ENCODE results near the gene TLR2. TPM values are rescaled to one million over a fixed set of nuclear protein-coding genes. Genes with fewer than 3 reads are reported as not detected.

TLR2 gene, protein sequence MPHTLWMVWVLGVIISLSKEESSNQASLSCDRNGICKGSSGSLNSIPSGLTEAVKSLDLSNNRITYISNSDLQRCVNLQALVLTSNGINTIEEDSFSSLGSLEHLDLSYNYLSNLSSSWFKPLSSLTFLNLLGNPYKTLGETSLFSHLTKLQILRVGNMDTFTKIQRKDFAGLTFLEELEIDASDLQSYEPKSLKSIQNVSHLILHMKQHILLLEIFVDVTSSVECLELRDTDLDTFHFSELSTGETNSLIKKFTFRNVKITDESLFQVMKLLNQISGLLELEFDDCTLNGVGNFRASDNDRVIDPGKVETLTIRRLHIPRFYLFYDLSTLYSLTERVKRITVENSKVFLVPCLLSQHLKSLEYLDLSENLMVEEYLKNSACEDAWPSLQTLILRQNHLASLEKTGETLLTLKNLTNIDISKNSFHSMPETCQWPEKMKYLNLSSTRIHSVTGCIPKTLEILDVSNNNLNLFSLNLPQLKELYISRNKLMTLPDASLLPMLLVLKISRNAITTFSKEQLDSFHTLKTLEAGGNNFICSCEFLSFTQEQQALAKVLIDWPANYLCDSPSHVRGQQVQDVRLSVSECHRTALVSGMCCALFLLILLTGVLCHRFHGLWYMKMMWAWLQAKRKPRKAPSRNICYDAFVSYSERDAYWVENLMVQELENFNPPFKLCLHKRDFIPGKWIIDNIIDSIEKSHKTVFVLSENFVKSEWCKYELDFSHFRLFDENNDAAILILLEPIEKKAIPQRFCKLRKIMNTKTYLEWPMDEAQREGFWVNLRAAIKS
- total RNA-seq (0.09 and 0.39 TPM in 2 replicates), polyA plus RNA-seq (1.0 TPM in 1 of 2 replicates, not detected in the other)

DNA sequence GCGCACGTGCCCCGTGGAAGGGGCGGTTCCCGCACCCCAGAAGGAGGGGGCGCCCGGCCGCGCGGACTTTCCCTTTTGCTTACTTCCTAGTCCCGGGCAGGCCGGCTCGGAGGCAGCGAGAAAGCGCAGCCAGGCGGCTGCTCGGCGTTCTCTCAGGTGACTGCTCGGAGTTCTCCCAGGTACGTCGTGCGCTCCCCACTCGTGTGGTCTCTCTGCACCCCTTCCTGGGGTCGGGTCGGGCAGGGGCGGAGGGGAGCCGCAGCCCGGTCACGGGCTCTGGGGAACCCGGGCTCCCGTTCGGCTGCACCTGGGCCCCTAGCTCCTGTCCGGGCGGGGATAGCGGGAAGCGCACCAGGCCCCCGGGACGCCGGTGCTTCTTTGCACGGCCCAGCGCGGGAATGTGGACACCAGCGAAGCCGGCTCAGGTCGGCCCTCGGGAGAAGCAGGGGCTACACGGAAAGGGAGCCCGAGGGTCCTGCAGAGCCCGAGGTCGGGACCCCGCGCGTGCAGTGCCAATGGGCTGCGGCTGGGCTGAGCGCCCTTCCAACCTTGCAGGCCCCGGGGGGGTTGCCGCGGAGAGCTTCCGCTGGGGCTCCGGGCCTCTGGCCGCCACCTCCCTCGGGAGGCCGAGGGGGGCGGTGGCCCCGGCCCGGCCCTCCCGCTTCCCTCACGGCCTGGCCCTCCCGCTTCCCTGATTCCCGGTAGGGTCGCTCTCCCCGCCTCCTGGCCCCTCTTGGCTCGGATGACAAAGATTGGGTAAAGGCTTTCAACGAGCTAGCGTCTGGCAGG lies at the start of gene TLR2:
Gene TLR2, plus strand, starts transcription at position 99 of the 789 bp plus-strand sequence. CDS start 18,628 bp downstream, outside the sequence.
- Histone ChIP-seq H3K27me3 (peaks cover 42% of the 10 kb centered on the region), H3K9me3 (ENCODE audit: low read depth) (no peaks in the 10 kb centered on the region), H3K27ac (no peak within 1 kb of the TSS), H3K36me3 (no peaks in the 10 kb centered on the region), H3K4me3 (peak within 1 kb of the TSS; percentile 29), H3K4me1 (ENCODE audit: low read depth) (peaks cover 3% of the 10 kb centered on the region)
- TF ChIP-seq, protein P1, sequence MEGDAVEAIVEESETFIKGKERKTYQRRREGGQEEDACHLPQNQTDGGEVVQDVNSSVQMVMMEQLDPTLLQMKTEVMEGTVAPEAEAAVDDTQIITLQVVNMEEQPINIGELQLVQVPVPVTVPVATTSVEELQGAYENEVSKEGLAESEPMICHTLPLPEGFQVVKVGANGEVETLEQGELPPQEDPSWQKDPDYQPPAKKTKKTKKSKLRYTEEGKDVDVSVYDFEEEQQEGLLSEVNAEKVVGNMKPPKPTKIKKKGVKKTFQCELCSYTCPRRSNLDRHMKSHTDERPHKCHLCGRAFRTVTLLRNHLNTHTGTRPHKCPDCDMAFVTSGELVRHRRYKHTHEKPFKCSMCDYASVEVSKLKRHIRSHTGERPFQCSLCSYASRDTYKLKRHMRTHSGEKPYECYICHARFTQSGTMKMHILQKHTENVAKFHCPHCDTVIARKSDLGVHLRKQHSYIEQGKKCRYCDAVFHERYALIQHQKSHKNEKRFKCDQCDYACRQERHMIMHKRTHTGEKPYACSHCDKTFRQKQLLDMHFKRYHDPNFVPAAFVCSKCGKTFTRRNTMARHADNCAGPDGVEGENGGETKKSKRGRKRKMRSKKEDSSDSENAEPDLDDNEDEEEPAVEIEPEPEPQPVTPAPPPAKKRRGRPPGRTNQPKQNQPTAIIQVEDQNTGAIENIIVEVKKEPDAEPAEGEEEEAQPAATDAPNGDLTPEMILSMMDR (IDR thresholded peaks at IDR 0.05; ENCODE audit: low read depth, low read length), result no peak
- DNase-seq (ENCODE audit: low read depth in 1 of 2, low spot score in 1 of 2), result peak; percentile 26 to 57

DNA sequence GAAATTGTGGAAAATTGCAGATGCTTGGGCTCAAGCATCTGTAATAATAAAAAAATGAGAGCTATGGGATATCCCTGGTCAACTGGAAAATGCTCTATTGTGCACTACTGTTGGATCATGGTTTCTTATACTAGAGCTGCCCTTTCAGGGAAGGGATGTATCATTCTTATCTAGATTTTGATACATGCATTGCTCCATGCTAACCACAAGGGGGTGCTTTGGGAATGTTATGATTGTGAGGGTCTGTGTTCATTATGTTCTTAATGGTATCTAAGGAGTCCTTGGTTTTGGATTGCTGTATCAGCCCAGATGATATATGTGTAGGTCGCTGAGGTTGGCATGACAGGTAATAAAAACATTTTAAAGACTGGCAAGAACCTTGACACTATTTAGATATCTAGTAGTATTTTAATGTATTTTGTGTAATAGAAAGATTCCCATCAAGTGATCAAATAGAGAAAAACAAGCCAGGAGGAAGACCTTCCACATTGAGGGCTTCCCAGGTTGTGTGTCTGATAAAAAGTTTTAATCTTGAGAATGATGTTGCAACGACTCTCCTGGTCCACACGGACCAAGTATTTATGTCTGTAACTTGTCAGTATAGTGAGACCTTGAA lies 49.2 kb upstream of the TLR2 start:
- H3K4me1 ChIP-seq (ENCODE audit: low read depth), result no peaks in the 10 kb centered on the region
- peak; percentile 48 to 51 for DNase-seq (ENCODE audit: low read depth in 1 of 2, low spot score in 1 of 2)
- H3K27me3 ChIP-seq, result no peaks in the 10 kb centered on the region
- no peak overlapping the region for H3K4me3 ChIP-seq
- H3K36me3 ChIP-seq, result no peaks in the 10 kb centered on the region
- H3K27ac ChIP-seq, result no peak overlapping the region
- TF ChIP-seq, protein P1 (IDR thresholded peaks at IDR 0.05; ENCODE audit: low read depth, low read length), result peak; percentile 71
- no peaks in the 10 kb centered on the region for H3K9me3 ChIP-seq (ENCODE audit: low read depth)

DNA sequence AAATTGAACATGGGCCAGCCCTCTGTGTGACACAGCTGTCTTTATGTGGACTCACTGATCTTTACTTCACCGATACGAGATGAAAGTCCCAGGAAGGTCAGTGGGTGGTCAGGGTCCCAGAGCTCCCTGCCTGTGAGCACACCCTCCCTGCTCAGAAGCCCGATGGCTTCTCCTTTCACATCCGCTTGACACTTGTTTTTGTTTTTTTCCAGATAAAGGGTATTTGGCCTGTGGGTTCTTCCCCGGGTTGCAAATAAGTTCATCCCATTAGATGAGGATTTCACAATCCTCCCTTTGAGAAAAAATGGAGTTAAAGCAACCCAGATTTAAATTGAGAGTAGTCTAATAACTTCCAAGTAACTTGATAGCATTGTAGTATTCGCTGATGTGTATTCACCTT lies 48.2 kb upstream of the TLR2 start:
- no peak overlapping the region for H3K27ac ChIP-seq
- H3K4me3 ChIP-seq, result no peak overlapping the region
- H3K4me1 ChIP-seq (ENCODE audit: low read depth), result no peaks in the 10 kb centered on the region
- TF ChIP-seq, protein P1 (IDR thresholded peaks at IDR 0.05; ENCODE audit: low read depth, low read length), result no peak
- H3K36me3 ChIP-seq, result no peaks in the 10 kb centered on the region
- no peak for DNase-seq (ENCODE audit: low read depth in 1 of 2, low spot score in 1 of 2)
- H3K9me3 ChIP-seq (ENCODE audit: low read depth), result no peaks in the 10 kb centered on the region
- no peaks in the 10 kb centered on the region for H3K27me3 ChIP-seq

DNA sequence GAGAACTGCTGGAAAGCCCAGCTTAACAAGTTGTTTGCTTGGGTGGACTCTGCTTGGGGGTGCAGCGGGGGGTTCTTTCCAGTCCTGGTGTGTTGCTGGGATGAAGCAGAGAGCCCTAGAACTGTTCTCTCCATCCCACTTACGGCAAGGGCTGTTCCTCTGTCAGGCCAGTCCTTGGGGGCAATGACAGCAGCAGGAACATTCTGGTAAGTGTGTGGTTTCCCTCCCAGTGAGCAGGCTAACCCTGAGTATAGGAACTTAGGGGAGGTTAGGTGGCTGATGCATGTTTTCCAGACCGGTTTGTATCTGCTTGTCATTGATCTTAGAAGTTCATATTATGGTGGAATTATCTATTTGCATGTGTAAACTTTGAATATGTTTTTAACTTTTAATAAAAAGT lies 46.9 kb upstream of the TLR2 start:
- Histone ChIP-seq H3K9me3 (ENCODE audit: low read depth) (no peaks in the 10 kb centered on the region), H3K4me3 (no peak overlapping the region), H3K4me1 (ENCODE audit: low read depth) (no peaks in the 10 kb centered on the region), H3K36me3 (no peaks in the 10 kb centered on the region), H3K27me3 (no peaks in the 10 kb centered on the region), H3K27ac (no peak overlapping the region)
- TF ChIP-seq, protein P1 (IDR thresholded peaks at IDR 0.05; ENCODE audit: low read depth, low read length), result no peak
- DNase-seq (ENCODE audit: low read depth in 1 of 2, low spot score in 1 of 2), result no peak

DNA sequence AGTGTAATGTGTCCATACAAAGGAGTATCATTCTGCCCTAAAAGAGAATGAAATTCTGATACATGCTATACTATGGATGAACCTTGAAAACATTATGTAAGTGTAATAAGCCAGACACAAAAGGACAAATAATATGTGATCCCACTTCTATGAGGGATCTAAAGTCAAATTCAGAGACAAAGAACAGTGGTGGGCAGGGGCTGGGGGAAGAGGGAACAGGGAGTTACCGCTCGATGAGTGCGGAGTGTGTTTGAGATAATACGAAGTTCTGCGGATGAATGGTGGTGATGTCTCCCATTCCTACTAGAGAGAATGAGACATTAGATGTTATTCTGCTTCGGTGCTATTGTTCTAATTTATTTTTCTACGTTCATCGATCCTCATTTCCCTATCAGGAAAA lies 46.1 kb upstream of the TLR2 start:
- H3K27ac ChIP-seq, result no peak overlapping the region
- no peaks in the 10 kb centered on the region for H3K36me3 ChIP-seq
- no peaks in the 10 kb centered on the region for H3K9me3 ChIP-seq (ENCODE audit: low read depth)
- H3K27me3 ChIP-seq, result no peaks in the 10 kb centered on the region
- H3K4me1 ChIP-seq (ENCODE audit: low read depth), result no peaks in the 10 kb centered on the region
- DNase-seq (ENCODE audit: low read depth in 1 of 2, low spot score in 1 of 2), result no peak
- H3K4me3 ChIP-seq, result no peak overlapping the region
- TF ChIP-seq, protein P1 (IDR thresholded peaks at IDR 0.05; ENCODE audit: low read depth, low read length), result no peak

Measured in cardiac muscle cell (in vitro differentiated cells and primary cell).